Brain microvascular endothelial cell (primary cell): Measurements from ENCODE around the gene CAPG.
A peak's percentile ranks its signal among the peaks of the same experiment; 100 is the strongest.

Experiments
- DNase-seq: peaks from one replicate; pipeline ENCODE4 v3.0.0-alpha.2; 2020
- H3K27ac ChIP-seq: fragments of 250-450 bp; sonication (Bioruptor Pico); 2 replicates; pipeline ENCODE4 v1.5.1; 2020; ENCODE audit warnings: mild to moderate bottlenecking, moderate library complexity
- H3K27me3 ChIP-seq: fragments of 250-450 bp; sonication (Bioruptor Pico); replicated peaks from 2 replicates; pipeline ENCODE4 v1.5.1; 2020; ENCODE audit warnings: mild to moderate bottlenecking
- H3K36me3 ChIP-seq: fragments of 250-450 bp; sonication (Bioruptor Pico); replicated peaks from 2 replicates; pipeline ENCODE4 v1.5.1; 2020; ENCODE audit warnings: mild to moderate bottlenecking
- H3K4me3 ChIP-seq: 2 replicates; pipeline ENCODE4 v1.5.1; 2011; ENCODE audit warnings: low read depth, mild to moderate bottlenecking, control low read depth, low read length, moderate library complexity
- CTCF ChIP-seq: IDR thresholded peaks from 2 replicates; pipeline ENCODE4 v1.5.1; 2011; ENCODE audit warnings: low read depth, mild to moderate bottlenecking, moderate library complexity, low read length, control low read depth, inconsistent platforms; ENCODE audit errors: missing control alignments
- in situ Hi-C: cut with HindIII; loops from 2 replicates; pipeline ENCODE4 v1.10.0; 2017; ENCODE audit warnings: low sequenced_read_pairs, low pct_ligation_motif_present

Gene CAPG

DNA sequence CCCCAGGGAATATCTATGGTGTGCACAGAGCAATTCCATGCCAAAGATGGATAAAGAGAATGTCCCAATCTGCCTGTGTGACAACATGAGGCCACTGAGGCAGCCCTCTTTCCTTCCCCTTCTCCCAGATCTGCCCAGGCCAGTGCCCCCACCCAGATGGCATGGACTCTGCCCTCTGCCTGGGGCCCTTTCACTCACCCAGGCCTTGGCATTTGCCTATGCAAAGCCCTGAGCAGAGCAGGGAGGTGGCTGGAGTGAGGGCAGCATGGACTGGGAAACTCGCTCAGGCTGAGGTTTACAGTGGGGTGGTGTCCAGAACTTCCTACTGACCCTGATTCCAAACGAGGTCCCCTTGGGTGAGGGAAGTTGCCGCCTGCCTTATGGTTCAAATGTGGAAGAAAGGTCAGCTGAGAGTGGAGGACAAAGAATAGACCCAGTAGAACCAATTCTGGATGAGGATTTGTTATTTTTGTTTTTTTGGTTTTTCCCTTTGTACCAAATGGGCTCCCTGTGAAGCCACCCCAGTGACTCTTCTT is 17.2 kb upstream of the CAPG start:
- no peak for TF ChIP-seq CTCF
- H3K4me3 ChIP-seq = no peak overlapping the region
- DNase-seq = no peak

DNA sequence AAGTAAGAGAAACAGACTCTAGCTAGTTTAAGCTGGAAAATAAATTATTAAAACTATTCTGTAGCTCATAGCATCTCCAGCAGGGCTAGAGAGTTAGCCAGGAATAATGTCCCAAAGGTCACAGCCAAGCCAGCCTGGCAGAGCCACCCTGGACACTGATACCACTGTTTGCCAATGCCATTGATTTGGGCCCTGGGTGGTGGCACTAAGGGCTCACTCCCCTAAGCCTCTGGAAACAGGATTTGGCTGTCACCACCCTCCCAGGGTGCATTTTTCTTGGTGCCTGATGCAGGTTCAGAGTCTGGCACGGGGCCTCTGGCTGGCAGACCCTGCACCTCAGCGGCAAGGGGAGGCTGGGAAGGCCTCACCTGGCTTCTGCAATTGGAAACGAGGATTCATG is 15.4 kb upstream of the CAPG start:
- no peak for DNase-seq

More for the DNA sequence above, 17.2 kb upstream of the CAPG start:
- Histone ChIP-seq H3K27ac (no peak overlapping the region), H3K36me3 (no peaks in the 10 kb centered on the region), H3K27me3 (no peaks in the 10 kb centered on the region)
- in situ Hi-C loops = no loop called here

DNA sequence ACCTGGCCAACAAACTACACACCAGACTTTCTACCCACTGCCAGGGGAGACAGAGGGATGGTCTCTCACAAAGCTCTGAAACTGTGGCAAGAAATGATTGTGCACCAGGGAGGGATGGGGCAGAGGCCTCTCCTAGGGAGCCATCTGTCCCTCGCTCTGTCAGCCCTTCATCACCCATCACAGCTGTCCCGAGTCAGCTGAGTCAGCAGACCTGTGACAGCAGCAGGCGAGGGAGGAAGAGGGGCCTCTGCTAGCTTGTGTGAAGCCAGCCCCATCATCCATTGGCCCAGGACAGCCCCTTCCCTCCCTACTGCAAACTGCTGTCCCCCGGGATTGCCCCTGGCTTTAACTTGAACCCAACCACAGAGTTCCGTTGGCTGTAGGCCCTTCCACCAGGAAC is 13.4 kb upstream of the CAPG start:
- Histone ChIP-seq H3K36me3 (no peaks in the 10 kb centered on the region), H3K4me3 (no peak overlapping the region), H3K27me3 (no peaks in the 10 kb centered on the region), H3K27ac (no peak overlapping the region)
- in situ Hi-C loops = no loop called here
- no peak for DNase-seq
- TF ChIP-seq CTCF = no peak

More for the DNA sequence above, 15.4 kb upstream of the CAPG start:
- no peak for TF ChIP-seq CTCF
- Histone ChIP-seq H3K36me3 (no peaks in the 10 kb centered on the region), H3K27ac (no peak overlapping the region), H3K27me3 (no peaks in the 10 kb centered on the region), H3K4me3 (no peak overlapping the region)
- in situ Hi-C loops = no loop called here

- no peak for TF ChIP-seq CTCF
- H3K27me3 ChIP-seq = no peaks in the 10 kb centered on the region
- H3K4me3 ChIP-seq = no peak overlapping the region
- no peak overlapping the region for H3K27ac ChIP-seq
- in situ Hi-C loops = no loop called here
- DNase-seq = no peak
- H3K36me3 ChIP-seq = no peaks in the 10 kb centered on the region
Observed at GRCh38 chr2:85422072-85422457, 11.9 kb upstream of the CAPG start.

GRCh38 chr2:85421260-85422071 is 11.3 kb upstream of the CAPG start:
- in situ Hi-C loops = no loop called here
- no peak for TF ChIP-seq CTCF
- H3K27me3 ChIP-seq = no peaks in the 10 kb centered on the region
- H3K27ac ChIP-seq = peak overlapping the region; percentile 28
- DNase-seq = no peak
- no peak overlapping the region for H3K4me3 ChIP-seq
- H3K36me3 ChIP-seq = no peaks in the 10 kb centered on the region
